A673 (cell line): ENCODE results near the gene NTN3.

Experiments
- CTCF ChIP-seq: fragments of 300-800, 200-600 bp; sonication (generic); conservative IDR thresholded peaks from 2 replicates; pipeline ENCODE4 v1.5.1; 2017; ENCODE audit warnings: low read depth, mild to moderate bottlenecking, antibody characterized with exemption, low read length, moderate library complexity, mixed read lengths
- EZH2 ChIP-seq: fragments of 200-600 bp; sonication (generic); IDR thresholded peaks from 2 replicates; pipeline ENCODE4 v1.6.1; 2017; ENCODE audit warnings: borderline replicate concordance, low read depth, mild to moderate bottlenecking, mixed read lengths, antibody characterized with exemption, low read length; ENCODE audit not compliant: poor library complexity, severe bottlenecking

- TF ChIP-seq CTCF (no peak), EZH2 (no peak)
These were observed 44.2 kb downstream of the NTN3 start for GRCh38 chr16:2515180-2515851.
